Heart right ventricle (tissue), 16 donors: Measurements from ENCODE around the gene MRPS9. TPM values are rescaled to one million over a fixed set of nuclear protein-coding genes. Genes with fewer than 3 reads are reported as not detected.

Experiments used
- ATAC-seq, 8 donors: fragments of 200-7000 bp; cut with Tn5 transposase; one replicate each; pipeline ENCODE4 v1.9.1; 2020; ENCODE audit warnings: mild to moderate bottlenecking in 8 of 8, moderate library complexity in 8 of 8, moderate number of reproducible peaks in 1 of 8
- DNase-seq, 2 donors: peaks; one replicate each; pipeline ENCODE4 v3.0.0-alpha.2; 2020
- H3K27ac ChIP-seq, 10 donors: fragments of 200-600 bp; sonication (generic) in 2 of 10; one replicate each; pipeline versions ENCODE4 v1.5.0 to v1.8.0; 2020 to 2022; ENCODE audit warnings: mild to moderate bottlenecking in 3 of 10
- H3K27me3 ChIP-seq, 7 donors: fragments of 200-600 bp; one replicate each; pipeline ENCODE4 v1.8.0; 2021 to 2022; ENCODE audit warnings: mild to moderate bottlenecking in 2 of 7
- H3K36me3 ChIP-seq, 9 donors: fragments of 200-600 bp; sonication (generic) in 1 of 9; one replicate each; pipeline versions ENCODE4 v1.5.0 to v1.8.0; 2020 to 2022; ENCODE audit warnings: mild to moderate bottlenecking in 2 of 9
- H3K4me1 ChIP-seq, 9 donors: fragments of 200-600 bp; sonication (generic) in 1 of 9; one replicate each; pipeline versions ENCODE4 v1.5.0 to v1.8.0; 2020 to 2022; ENCODE audit warnings: mild to moderate bottlenecking in 4 of 9
- H3K4me3 ChIP-seq, 10 donors: fragments of 200-600 bp; sonication (generic) in 2 of 10; one replicate each; pipeline versions ENCODE4 v1.5.0 to v1.8.0; 2020 to 2022; ENCODE audit warnings: mild to moderate bottlenecking in 7 of 10, moderate library complexity in 2 of 10
- H3K9me3 ChIP-seq, 11 donors: fragments of 200-600 bp in 10 of 11; sonication (generic) in 2 of 11; one replicate each; pipeline versions ENCODE4 v1.5.0 to v1.8.0; 2013 to 2022; ENCODE audit warnings: mild to moderate bottlenecking in 2 of 11, control low read depth in 1 of 11, moderate library complexity in 1 of 11
- CTCF ChIP-seq, 9 donors: fragments of 200-600 bp; sonication (generic) in 2 of 9; IDR thresholded peaks; one replicate each; pipeline versions ENCODE4 v1.5.0 to v1.8.0; 2021 to 2022; ENCODE audit warnings: antibody characterized with exemption in 9 of 9, mild to moderate bottlenecking in 5 of 9, moderate library complexity in 1 of 9
- WGBS, 2 donors: extraction: QIAGEN DNeasy Blood & Tissue Kit; methylation state at CpG; one replicate each; pipeline ENCODE4 v1.1.7; 2013; ENCODE audit warnings: inconsistent platforms in 1 of 2; 5-methylcytosine and 5-hydroxymethylcytosine counted together
- intact Hi-C, 10 donors: fragments of 100-400 bp; cut with DNase I; formaldehyde crosslinking; loops; one replicate each; pipeline versions ENCODE4 v1.11.1 to v1.14.2; 2022
- polyA plus RNA-seq, 2 donors: library from polyadenylated mRNA; stranded (reverse); fragments of 200-250 nt; gene quantifications; one replicate each; pipeline ENCODE4 v1.2.3, GENCODE V29; 2013
- total RNA-seq, 10 donors: library from RNA; stranded (reverse); fragmentation: NEBNext Ultra II Directional in 3 of 10; extraction: Animal tissue kit (Norgen Biotek cat#: 25700) in 3 of 10; gene quantifications; one replicate each; pipeline versions ENCODE4 v1.2.1 to v1.2.4, GENCODE V29; 2021 to 2023
- donor health status: Arrhythmogenic right ventricular cardiomyopathy.
- donor health status: ischemic (EF 13 %, LVEDD 7.1; RV severe dilation, severe dysfunction).
- donor health status: healthy with polysubstance abuse.
- donor health status: DM: no; HTN: yes; CAD: no.
- donor health status: DM: no; HTN: no; CAD: no.
- donor health status: ischemic (EF 25% LVEDD 6.9; RV normal size, moderate dysfunction).
- donor health status: ischemic (EF 25% LVEDD 5.7; RV mildly dilated, moderate dysfunction).
- donor health status: healthy.
- donor health status: DM: yes; HTN: yes; CAD: no.
- donor health status: Ischemic cardiomyopathy.
- donor health status: ischemic (EF 35%, LVEDD 5.7; RV mildly dilated, moderate dysfunction).
- donor health status: nonischemic (EF 11% LVEDD 7.7; RV severe dilation, severe dysfunction).
- donor health status: DM: yes; HTN: yes; CAD: no.
- donor health status: PGD.
- donor health status: ischemic (EF 29% LVEDD 5.4; RV normal size, mild dysfunction).
- donor health status: nonischemic (EF 23%, LVEDD 6.1; RV moderate dilation, normal function).

Gene MRPS9
- total and polyA plus RNA-seq, 12 donors, result 43.5 to 89.6 (median 63.3) TPM

GRCh38 chr2:105125428-105125827 lies 87.6 kb downstream of the MRPS9 start:
- Histone ChIP-seq H3K9me3 (no peaks in the 10 kb centered on the region), H3K36me3 (no peaks in the 10 kb centered on the region), H3K4me1 (no peaks in the 10 kb centered on the region), H3K27me3 (peaks cover 0 to 48% (median 9%) of the 10 kb centered on the region in 7 donors), H3K27ac (no peak overlapping the region), H3K4me3 (no peak overlapping the region)
- DNase-seq (no peak), ATAC-seq (no peak)
- TF ChIP-seq CTCF (IDR thresholded peaks at IDR 0.05), result no peak
- intact Hi-C loops, result loop anchor here in 1 of 10 donors (5.0 kb wide), 1 partner anchor 107 kb away; no protein-coding TSS in a partner anchor
- WGBS, 2 donors, result 35 to 38% methylated on average over 4 of the region's 4 CpGs

GRCh38 chr2:105125920-105126319 lies 88.1 kb downstream of the MRPS9 start:
- DNase-seq (no peak), ATAC-seq (no peak)
- Histone ChIP-seq H3K9me3 (no peaks in the 10 kb centered on the region), H3K4me1 (no peaks in the 10 kb centered on the region), H3K27me3 (peaks cover 0 to 48% (median 9%) of the 10 kb centered on the region in 7 donors), H3K4me3 (no peak overlapping the region), H3K27ac (no peak overlapping the region), H3K36me3 (no peaks in the 10 kb centered on the region)
- 77 to 79% methylated on average over 3 of the region's 3 CpGs for WGBS, 2 donors
- no peak for TF ChIP-seq CTCF (IDR thresholded peaks at IDR 0.05)
- intact Hi-C loops, result loop anchor here in 1 of 10 donors (5.0 kb wide), 1 partner anchor 106 kb away; no protein-coding TSS in a partner anchor

GRCh38 chr2:105126336-105126735 lies 88.5 kb downstream of the MRPS9 start:
- no peak overlapping the region for H3K4me3 ChIP-seq
- H3K36me3 ChIP-seq, result no peaks in the 10 kb centered on the region
- H3K4me1 ChIP-seq, result no peaks in the 10 kb centered on the region
- ATAC-seq (no peak), DNase-seq (no peak)
- intact Hi-C loops, result loop anchor here in 1 of 10 donors (5.0 kb wide), 1 partner anchor 106 kb away; no protein-coding TSS in a partner anchor
- no peak overlapping the region for H3K27ac ChIP-seq
- no peaks in the 10 kb centered on the region for H3K9me3 ChIP-seq
- WGBS, 2 donors, result 87 to 96% methylated on average over 5 of the region's 5 CpGs
- H3K27me3 ChIP-seq, result peaks cover 0 to 48% (median 9%) of the 10 kb centered on the region in 7 donors
- TF ChIP-seq CTCF (IDR thresholded peaks at IDR 0.05), result no peak

GRCh38 chr2:105127289-105127915 lies 89.5 kb downstream of the MRPS9 start:
- Histone ChIP-seq H3K4me1 (no peaks in the 10 kb centered on the region), H3K27ac (no peak overlapping the region), H3K36me3 (no peaks in the 10 kb centered on the region), H3K27me3 (peaks cover 0 to 53% (median 9%) of the 10 kb centered on the region in 7 donors), H3K9me3 (no peaks in the 10 kb centered on the region), H3K4me3 (no peak overlapping the region)
- peak in 1 of 8 donors; percentile 30 for ATAC-seq
- TF ChIP-seq CTCF (IDR thresholded peaks at IDR 0.05), result no peak
- intact Hi-C loops, result loop anchor here in 1 of 10 donors (5.0 kb wide), 1 partner anchor 105 kb away; no protein-coding TSS in a partner anchor
- DNase-seq, result no peak
- WGBS, 2 donors, result 92 to 95% methylated on average over 15 of the region's 15 CpGs
